GM12875 (cell line): ENCODE results near the gene SCGB1D1.

Source experiments
- H3K4me3 ChIP-seq: one replicate; pipeline ENCODE4 v1.5.1; 2011; ENCODE audit warnings: low read depth, low read length, control low read depth
- TF ChIP-seq, protein P1 (sequence below): IDR thresholded peaks from 2 replicates; pipeline ENCODE4 v1.5.1; 2011; ENCODE audit warnings: low read depth, mild to moderate bottlenecking, control low read depth, inconsistent platforms, low read length, moderate library complexity, borderline replicate concordance; ENCODE audit not compliant: insufficient read depth

The SCGB1D1 gene, protein sequence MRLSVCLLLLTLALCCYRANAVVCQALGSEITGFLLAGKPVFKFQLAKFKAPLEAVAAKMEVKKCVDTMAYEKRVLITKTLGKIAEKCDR

DNA sequence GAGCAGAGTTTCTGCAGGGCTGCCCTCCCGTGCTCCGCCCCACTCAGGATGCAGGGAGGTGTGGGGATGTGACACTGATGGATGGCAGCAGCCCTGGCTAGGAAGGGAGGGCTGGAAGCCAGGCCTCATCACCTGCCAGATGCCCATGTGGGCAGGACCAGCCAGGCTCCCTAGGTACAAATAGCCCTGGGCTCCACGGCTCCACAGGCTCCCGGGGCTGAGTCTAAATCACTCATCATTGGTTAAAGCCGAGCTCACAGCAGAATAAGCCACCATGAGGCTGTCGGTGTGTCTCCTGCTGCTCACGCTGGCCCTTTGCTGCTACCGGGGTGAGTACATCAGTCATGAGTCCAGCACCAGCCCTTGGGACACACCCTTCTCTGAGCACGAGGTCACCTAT, at the start of gene SCGB1D1:
SCGB1D1 (plus strand) TSS at position 206 of the 400 bp plus-strand sequence; CDS start at position 275, 69 bp downstream.
- H3K4me3 ChIP-seq = no peak within 1 kb of the TSS
- TF ChIP-seq, protein P1, sequence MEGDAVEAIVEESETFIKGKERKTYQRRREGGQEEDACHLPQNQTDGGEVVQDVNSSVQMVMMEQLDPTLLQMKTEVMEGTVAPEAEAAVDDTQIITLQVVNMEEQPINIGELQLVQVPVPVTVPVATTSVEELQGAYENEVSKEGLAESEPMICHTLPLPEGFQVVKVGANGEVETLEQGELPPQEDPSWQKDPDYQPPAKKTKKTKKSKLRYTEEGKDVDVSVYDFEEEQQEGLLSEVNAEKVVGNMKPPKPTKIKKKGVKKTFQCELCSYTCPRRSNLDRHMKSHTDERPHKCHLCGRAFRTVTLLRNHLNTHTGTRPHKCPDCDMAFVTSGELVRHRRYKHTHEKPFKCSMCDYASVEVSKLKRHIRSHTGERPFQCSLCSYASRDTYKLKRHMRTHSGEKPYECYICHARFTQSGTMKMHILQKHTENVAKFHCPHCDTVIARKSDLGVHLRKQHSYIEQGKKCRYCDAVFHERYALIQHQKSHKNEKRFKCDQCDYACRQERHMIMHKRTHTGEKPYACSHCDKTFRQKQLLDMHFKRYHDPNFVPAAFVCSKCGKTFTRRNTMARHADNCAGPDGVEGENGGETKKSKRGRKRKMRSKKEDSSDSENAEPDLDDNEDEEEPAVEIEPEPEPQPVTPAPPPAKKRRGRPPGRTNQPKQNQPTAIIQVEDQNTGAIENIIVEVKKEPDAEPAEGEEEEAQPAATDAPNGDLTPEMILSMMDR = no peak

DNA sequence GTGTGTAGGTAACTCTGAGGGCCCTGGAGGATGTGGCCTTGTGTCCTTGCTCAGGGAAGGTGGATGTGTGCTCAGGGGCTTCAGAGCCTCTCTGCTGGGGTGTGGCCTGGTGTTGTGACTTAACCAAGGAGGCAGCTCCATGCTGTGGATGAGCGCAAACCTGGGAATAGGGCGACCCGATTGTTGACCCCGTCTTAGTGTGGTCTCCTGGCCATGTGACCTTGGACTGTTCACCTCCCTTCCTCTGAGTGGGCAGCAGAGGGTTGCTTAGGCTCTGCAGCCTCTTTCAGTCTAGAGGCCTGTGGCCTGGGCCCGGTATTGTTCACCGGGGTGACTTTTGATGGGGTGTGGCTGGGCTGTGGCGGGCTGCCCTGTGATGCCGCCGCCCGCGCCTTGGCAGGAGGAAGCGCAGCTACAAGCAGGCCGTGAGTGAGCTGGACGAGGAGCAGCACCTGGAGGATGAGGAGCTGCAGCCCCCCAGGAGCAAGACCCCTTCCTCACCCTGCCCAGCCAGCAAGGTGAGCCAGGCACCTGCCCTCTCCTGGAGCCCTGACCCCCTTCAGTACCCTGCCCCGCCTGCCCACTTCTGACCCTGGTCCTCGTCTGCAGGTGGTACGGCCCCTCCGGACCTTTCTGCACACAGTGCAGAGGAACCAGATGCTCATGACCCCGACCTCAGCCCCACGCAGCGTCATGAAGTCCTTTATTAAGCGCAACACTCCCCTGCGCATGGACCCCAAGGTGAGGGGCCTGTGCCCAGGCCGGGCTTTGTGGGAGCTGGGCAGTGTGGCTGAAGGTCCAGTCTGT, 49.5 kb upstream of the SCGB1D1 start:
- H3K4me3 ChIP-seq = no peak overlapping the region
- TF ChIP-seq, protein P1 = no peak

DNA sequence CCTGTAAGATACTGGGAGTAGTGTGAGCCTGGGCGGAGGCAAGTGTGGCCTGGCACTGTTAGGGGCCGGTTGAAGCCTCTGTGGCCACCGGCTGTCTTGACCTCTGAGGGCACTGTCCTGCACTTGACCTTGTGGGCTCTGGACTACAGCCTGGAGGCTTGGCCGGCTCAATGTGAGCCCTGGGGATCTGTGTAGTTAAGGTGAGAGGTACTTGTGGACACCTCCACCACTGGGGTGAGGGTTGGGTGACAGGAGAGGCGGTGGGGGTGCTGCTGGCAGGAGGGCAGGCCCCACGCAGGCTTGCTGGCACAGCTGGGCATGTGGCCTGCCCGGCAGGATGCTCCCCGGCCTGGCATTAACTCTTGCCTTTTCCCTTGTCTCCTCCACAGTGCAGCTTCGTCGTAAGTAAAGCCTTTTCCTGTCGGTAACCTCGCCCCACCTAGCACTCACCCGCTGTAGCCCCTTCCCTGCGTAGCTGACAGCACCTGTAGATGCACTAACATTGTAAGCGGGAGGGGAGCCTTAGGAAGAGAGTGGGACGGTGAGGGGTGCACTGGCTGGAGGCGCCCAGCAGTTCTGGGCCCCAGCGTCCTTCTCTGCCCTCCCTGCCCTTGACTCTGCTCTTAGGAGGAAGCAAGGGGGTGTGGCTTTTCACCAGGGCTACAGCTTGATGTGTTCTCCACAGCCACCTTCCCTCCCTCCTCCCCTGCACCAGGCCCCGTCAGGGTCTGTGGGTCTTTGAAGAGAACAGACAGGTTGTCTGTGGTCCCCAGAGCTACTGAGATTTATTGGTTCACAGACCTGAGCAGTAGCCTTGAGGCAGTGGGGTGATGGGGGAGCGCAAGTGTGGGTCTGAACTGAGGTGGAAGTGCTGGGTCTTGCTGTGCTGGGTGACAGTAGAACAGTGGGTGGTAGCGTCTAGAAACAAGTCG, 48.6 kb upstream of the SCGB1D1 start:
- no peak overlapping the region for H3K4me3 ChIP-seq
- TF ChIP-seq, protein P1 = no peak

DNA sequence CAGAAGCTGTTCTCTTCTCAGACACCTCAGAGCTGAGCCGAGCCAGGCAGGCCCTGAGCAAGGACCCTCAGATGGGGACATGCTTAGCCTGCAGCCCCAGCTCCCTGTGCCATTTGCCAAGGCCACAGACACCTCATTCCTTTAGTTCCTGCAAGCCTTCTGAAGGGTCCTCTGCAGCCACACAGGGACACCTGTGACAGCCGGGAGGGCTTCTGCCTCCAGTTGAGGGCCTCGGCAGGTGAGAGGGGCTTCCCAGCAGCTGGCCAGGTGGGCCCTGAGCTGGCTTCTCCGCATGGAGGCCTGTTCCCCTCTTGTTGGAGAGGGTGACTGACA, 48.0 kb upstream of the SCGB1D1 start:
- TF ChIP-seq, protein P1 = no peak

DNA sequence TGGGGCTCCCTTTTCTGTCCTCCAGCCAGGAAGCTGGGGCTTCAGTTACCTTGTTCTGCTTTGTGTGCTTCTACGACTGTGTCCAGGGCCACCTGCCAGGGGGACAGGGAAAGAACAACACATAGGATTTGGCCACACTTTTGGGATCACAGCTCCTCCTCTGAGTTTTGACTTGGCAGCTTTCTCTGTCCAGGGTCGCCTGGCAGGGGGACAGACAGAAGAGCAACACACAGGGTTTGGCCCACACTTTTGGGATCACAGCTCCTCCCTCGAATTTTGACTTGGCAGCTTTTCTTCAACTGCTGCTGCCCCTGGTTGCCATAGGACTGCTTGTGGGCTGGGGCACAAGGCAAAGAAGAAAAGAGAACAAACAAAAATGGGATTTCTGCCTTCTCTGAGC, 47.1 kb upstream of the SCGB1D1 start:
- TF ChIP-seq, protein P1 = no peak
- no peak overlapping the region for H3K4me3 ChIP-seq

More for the DNA sequence above, 48.0 kb upstream of the SCGB1D1 start:
- H3K4me3 ChIP-seq = no peak overlapping the region

DNA sequence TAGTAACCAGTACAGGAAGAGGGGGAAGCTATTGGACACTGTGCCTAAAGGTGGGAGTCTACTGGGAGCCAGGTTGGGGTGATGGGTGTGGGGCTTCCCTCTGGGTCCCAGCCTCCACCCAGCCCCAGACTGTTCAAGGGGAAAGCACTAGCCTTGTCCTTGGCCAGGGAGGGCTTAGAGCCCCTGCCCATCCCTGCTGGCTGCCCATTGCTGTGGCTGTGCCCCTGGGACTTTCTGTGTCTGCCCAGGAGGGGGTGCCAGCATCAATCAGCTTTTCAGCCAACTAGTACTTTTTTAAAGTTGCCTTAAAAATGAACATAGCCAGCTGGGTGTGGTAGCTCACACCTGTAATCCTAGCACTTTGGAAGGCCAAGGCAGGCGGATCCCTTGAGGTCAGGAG, 46.3 kb upstream of the SCGB1D1 start:
- no peak overlapping the region for H3K4me3 ChIP-seq
- TF ChIP-seq, protein P1 = no peak
